Raji (cell line): ENCODE data around the gene CNOT11.

Source experiments
- POLR2A ChIP-seq: IDR thresholded peaks from 2 replicates; pipeline ENCODE4 v1.6.1; 2011; ENCODE audit warnings: low read depth, low read length, control low read depth; ENCODE audit not compliant: insufficient read depth

The CNOT11 gene

DNA sequence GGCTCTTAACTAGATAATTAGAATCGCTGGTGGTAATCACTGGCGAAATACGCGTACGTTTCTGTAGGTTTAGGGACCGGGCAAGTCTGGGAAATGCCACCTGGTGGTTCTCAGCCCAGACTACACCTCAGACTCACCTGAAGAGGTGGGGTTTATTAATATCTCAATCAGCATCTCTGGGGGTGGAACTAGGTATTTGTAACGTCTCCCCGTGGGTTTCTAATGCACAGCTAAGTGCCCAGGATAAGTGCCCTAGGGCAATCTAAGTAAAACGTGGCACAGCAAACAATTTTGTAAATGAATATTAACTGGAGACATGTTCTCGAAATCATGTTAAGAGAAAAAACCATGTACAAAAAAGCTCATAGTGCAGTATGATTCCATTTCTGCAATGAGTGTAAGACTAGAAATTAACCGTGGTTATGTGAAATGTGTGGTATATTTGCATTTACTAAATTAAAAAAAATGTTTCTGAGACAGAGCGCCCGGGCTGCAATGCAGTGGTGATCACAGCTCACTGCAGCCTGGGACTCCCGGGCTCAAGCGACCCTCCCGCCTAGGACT lies 760 bp upstream of the CNOT11 start:
- TF ChIP-seq POLR2A: no peak

- TF ChIP-seq POLR2A: no peak; the same call in 1 of the 2 replicates
These were observed 472 bp downstream of the CNOT11 start for GRCh38 chr2:101253013-101253702.

- TF ChIP-seq POLR2A: no peak
These were observed 1.2 kb downstream of the CNOT11 start for GRCh38 chr2:101253703-101254450.

DNA sequence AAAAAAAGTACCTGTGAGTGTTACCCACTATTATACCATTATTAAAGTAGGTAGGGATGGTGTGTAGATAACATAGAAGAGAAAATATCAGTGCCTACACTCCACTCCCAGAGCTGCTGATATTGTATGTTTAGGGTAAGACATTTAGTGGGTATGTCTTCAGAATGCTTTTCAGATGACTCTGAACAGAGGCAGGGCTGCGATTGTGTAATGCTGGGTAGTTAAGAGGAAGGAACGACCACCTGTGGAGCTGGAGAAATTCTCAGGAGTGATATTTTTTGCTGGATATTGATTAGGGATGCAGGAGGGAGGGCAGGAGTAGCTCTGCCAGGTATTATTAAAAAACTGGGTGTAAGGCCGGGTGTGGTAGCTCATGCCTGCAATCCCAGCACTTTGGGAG lies 2.8 kb downstream of the CNOT11 start:
- TF ChIP-seq POLR2A: no peak

DNA sequence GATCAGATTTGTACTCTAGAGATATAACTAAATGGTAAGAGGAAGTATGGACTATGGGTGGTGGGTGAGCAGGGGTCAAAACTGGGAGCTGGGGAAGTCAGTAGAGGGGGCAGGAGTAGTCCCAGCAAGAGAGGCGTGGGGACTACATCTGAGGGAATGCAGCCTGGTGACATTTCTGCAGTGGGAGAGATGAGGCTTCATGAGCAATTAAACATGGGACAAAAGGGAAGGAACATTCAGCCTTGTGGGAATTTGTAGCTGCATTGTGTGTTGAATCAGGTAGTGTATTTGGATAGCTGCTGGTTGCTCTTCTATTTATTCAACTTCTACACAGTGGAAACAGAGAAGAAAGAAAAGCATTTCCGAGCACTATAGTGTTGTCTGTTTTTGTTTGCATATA lies 3.6 kb downstream of the CNOT11 start:
- no peak for TF ChIP-seq POLR2A

DNA sequence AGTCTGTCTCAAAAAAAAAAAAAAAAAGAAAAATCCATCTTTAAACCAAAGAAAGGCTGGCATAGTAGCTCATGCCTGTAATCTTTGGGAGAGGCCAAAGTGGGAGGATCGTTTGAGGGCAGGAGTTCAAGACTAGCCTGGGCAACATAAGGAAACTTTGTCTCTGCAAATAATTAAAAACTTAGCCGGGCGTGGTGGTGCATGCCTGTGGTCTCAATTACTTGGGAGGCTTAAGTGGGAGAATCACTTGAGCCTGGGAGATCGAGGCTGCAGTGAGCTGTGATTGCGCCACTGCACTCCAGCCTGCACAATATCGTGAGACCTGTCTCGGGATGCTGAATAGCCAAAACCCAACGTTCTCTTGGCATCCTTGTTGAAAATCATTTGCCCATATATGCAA lies 6.1 kb downstream of the CNOT11 start:
- TF ChIP-seq POLR2A: no peak

DNA sequence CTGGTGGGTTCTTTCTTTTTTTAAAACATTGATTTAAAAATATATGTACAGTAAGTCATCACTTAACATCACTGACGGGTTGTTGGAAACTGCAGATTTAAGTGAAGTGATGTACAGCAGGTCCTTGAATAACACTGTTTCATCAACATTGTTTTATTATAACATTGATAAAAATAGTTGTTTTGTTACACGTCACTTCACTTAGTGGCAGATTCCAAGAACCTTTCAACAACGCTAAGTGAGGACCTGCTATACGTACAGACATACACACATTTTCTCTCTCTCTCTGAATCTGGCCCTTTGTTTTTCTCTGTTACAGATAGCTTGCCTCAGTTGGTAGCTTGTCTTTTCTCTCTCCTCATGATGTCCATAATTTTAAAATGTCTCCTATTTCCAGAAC lies 9.5 kb downstream of the CNOT11 start:
- no peak for TF ChIP-seq POLR2A

GRCh38 chr2:101263377-101263800 lies 10.7 kb downstream of the CNOT11 start:
- TF ChIP-seq POLR2A: no peak

DNA sequence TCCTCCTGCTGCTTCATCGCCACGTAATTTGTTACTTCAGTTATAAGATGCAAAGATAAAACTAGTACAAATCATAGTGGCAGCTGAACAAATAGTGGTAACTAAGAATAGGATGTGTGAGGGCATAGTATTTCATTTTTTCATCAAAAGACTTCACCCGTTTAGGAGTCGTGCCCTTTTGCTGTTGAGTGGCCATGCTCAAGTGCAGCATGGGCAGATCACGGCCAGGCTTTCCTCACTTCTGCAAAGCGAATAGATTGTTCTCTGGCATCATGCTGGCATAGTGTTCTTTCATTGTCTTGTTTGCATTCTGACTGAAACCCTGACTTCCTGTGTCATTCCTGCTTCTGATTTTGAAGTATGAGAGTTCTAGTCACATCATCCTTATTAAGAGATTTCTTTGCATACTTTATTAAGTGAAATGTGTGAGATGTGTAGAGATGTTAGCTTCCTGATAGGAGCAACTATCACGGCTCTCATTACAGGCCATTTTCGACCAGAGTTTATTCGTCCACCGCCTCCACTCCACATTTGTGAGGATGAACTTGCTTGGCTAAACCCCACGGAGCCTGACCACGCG lies 11.8 kb downstream of the CNOT11 start:
- TF ChIP-seq POLR2A: no peak

DNA sequence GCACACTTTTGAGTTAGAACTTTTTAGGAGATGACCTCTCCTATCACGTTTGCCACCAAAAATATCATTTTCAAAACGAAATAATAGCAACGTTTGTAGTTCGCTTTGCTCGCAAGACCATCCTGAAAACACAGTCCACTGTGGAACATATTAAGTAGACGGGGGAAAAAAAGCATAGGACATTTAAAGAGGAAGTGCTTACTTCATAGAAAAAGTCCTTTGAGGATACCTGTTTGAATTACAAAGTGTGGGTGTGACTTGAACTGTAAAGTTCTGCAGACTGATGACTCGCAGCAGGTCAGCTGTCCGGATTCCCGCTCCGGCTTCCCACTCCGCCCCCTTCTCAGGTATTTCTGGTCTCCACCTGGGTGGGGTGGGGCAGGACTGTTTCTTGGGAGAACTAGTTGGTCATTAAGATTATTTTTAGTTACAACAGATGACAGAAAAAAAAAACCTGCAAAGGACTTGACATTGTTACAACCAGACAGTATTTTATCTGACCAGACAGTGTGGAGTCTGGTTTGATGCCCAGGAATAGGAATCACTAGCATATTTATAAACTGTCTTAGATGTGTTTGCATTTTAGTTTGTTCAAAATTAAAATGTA lies 13.3 kb downstream of the CNOT11 start:
- no peak for TF ChIP-seq POLR2A

DNA sequence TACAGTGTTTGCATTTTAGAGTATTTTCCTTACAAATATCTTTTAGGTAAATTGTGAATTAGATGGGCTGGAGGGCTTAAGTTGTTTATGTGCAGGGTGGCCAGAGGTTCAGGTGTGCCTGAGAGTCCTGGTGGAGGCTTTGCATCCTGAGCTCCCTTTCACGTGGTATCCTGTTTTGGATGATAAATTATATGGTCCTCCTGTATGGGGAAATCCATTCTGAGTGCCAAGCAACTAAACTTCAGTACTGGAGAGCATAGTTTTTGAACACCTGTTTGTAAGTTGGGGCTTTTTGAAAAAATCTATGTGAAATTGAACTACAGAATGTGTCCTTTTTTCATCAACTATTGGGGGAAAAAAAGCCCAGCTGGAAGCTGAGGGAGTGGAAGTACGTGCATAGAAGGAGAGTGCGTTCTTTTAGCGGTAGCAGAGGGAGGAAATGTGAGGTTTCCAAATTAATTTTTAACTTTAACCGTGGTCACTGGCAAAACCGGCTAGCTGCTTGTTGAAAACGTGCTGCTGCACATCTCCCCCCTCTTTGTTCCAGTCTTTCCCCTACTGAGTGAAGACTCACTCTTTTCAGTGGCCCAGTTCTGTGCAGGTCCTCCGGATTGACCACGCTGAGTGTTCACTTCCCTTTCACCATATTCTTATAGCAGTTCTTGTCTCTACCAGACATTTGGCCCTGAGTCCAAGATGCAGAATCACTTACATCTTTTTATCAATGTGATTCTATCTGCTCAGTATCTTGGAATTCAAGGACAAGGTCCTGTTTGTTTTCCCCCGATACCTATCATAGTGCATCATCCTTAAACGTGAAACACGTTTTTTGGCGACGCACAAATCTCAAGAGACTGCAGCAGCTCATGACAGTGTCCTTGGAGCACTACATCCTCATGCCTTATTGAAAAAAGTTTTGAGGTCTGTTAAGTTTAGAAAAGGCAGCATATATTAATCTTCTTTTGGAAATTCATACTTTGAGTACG lies 15.3 kb downstream of the CNOT11 start:
- no peak for TF ChIP-seq POLR2A

DNA sequence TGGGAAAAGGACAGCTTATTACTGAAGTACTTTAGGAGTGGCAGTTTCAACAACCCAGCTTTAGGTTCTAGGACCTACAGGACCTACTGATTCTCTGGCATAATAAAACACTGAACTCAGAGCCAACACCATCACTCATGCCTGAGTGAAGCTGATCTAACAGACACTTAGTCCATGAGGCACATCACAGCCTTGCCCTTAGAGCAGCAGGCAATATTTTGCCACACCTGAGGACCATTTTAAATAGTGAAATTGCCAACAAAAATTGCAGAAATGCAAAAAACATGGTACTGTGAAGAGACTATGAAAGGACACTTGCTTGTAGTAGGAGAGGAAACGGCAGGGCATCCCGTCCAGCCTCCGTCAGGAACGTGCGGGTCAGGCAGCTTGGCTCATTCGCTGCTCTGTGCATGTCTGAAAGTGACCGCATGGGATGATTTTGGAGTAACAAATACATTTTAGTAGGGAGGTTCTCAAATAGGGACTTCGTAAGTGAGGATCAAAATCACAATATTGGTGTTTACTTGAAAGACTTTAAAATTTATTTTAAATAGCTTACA lies 18.1 kb downstream of the CNOT11 start:
- TF ChIP-seq POLR2A: no peak

GRCh38 chr2:101272045-101272784 lies 19.5 kb downstream of the CNOT11 start:
- no peak for TF ChIP-seq POLR2A
